Myocyte (in vitro differentiated cells): ENCODE measurements around the gene ZNF101. TPM values are rescaled to one million over a fixed set of nuclear protein-coding genes. Genes with fewer than 3 reads are reported as not detected.

Experiments used
- DNase-seq: peaks from one replicate; pipeline ENCODE4 v3.0.0-alpha.2; 2012; ENCODE audit warnings: low read depth
- polyA plus RNA-seq: library from polyadenylated mRNA; unstranded; fragments of >200 nt; gene quantifications from one replicate; pipeline ENCODE4 v1.2.1, GENCODE V29; 2012; ENCODE audit warnings: missing spikeins
- total RNA-seq: library from RNA; depleted of rRNA; stranded (reverse); fragments of >200 nt; gene quantifications from 2 replicates; pipeline ENCODE4 v1.2.3, GENCODE V29; 2014

The ZNF101 gene
- 2.4 and 5.2 TPM in 2 replicates for total RNA-seq
- polyA plus RNA-seq, result 3.5 TPM

GRCh38 chr19:19668230-19669012 is at the start of gene ZNF101:
Gene ZNF101 (plus strand): TSS chr19:19668839. CDS start chr19:19668964, 125 bp downstream.
- peak; percentile 93 for DNase-seq

GRCh38 chr19:19619181-19619848 is 49.3 kb upstream of the ZNF101 start:
- no peak for DNase-seq

- DNase-seq, result no peak
Measured at GRCh38 chr19:19619849-19620210, 48.8 kb upstream of the ZNF101 start.

- no peak for DNase-seq
Measured at GRCh38 chr19:19623383-19623782, 45.3 kb upstream of the ZNF101 start.

- DNase-seq, result no peak
Measured at GRCh38 chr19:19624032-19624570, 44.5 kb upstream of the ZNF101 start.

GRCh38 chr19:19626516-19627472 is 41.8 kb upstream of the ZNF101 start:
- DNase-seq, result no peak

- DNase-seq, result no peak
Measured at GRCh38 chr19:19627621-19628500, 40.8 kb upstream of the ZNF101 start, which contains the start of gene LPAR2. Gene LPAR2 (minus strand): TSS chr19:19628220. CDS start chr19:19627275, 945 bp downstream.

GRCh38 chr19:19628501-19629134 is 40.0 kb upstream of the ZNF101 start:
- DNase-seq, result no peak

- DNase-seq, result no peak
Measured at GRCh38 chr19:19630062-19630414, 38.6 kb upstream of the ZNF101 start.

GRCh38 chr19:19630426-19630825 is 38.2 kb upstream of the ZNF101 start:
- DNase-seq, result no peak

- DNase-seq, result no peak
Measured at GRCh38 chr19:19631346-19631745, 37.3 kb upstream of the ZNF101 start.

- no peak for DNase-seq
Measured at GRCh38 chr19:19632661-19633060, 36.0 kb upstream of the ZNF101 start.

GRCh38 chr19:19633711-19634515 is 34.7 kb upstream of the ZNF101 start:
- no peak for DNase-seq

GRCh38 chr19:19634516-19635312 is 33.9 kb upstream of the ZNF101 start:
- DNase-seq, result no peak

- DNase-seq, result no peak
Measured at GRCh38 chr19:19635313-19635702, 33.3 kb upstream of the ZNF101 start.

GRCh38 chr19:19636573-19637185 is 32.0 kb upstream of the ZNF101 start:
- DNase-seq, result no peak

GRCh38 chr19:19637186-19637522 is 31.5 kb upstream of the ZNF101 start:
- DNase-seq, result no peak
